SK-N-MC (cell line): ENCODE data around the gene CSKMT.
"Not testable (repeated sequence)": the region's sequence is repeated elsewhere in the genome, so short reads cannot be mapped to it uniquely, and the experiment has no call there.

Source experiments
- DNase-seq: peaks from one replicate; pipeline ENCODE4 v3.0.0-alpha.2; 2011; ENCODE audit warnings: low read depth, low spot score
- H3K27ac ChIP-seq: fragments of 200-600 bp; sonication (generic); 2 replicates; pipeline ENCODE4 v1.5.1; 2016; ENCODE audit warnings: mixed run types
- H3K36me3 ChIP-seq: fragments of 200-600 bp; sonication (generic); 2 replicates; pipeline ENCODE4 v1.6.1; 2017; ENCODE audit warnings: antibody characterized with exemption, low read length, mixed read lengths; ENCODE audit not compliant: insufficient read depth
- H3K4me3 ChIP-seq: fragments of 200-600 bp; sonication (generic); 2 replicates; pipeline ENCODE4 v1.5.1; 2016
- H3K9ac ChIP-seq: fragments of 200-600 bp; sonication (generic); 2 replicates; pipeline ENCODE4 v1.8.0; 2017; ENCODE audit warnings: mixed run types, mixed read lengths; ENCODE audit not compliant: insufficient read length
- H3K9me3 ChIP-seq: fragments of 200-600 bp; sonication (generic); 2 replicates; pipeline ENCODE4 v1.6.1; 2017; ENCODE audit warnings: low read depth, mild to moderate bottlenecking, antibody characterized with exemption, low read length, moderate library complexity, mixed read lengths
- EZH2 ChIP-seq: fragments of 200-600 bp; sonication (generic); IDR thresholded peaks from one replicate; pipeline ENCODE4 v1.6.1; 2017; ENCODE audit warnings: antibody characterized with exemption
- FOXP2 ChIP-seq: optimal IDR thresholded peaks from 2 replicates; pipeline ENCODE3; 2011; ENCODE audit warnings: mild to moderate bottlenecking, moderate library complexity; ENCODE audit not compliant: insufficient read depth; ENCODE audit errors: extremely low read length, control extremely low read depth
- POLR2AphosphoS5 ChIP-seq: IDR thresholded peaks from 2 replicates; pipeline ENCODE4 v1.6.1; 2012; ENCODE audit warnings: mild to moderate bottlenecking, low read depth, low read length, borderline replicate concordance

Gene CSKMT

DNA sequence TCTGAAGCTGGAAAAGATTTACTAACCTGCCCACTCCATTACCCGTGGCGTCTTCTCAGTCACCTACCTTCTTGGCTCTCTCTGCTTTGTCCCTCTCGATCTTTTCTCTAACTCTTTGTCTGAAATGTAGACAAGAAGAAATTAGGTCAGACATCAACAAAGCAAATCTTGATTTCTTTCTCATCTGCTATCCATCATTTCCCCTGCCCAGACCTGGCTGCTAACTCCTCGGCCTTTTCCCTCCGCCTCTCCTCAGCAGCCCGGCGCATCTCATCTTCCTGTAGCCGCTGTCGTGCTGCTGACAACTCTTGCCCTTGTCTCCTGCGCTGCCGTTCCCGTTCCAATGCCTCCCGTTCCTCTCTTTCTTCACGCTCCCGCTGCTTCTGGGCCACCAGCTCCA lies 12.6 kb downstream of the CSKMT start:
- H3K36me3 ChIP-seq, result peaks cover 28% of the 10 kb centered on the region
- DNase-seq, result no peak
- TF ChIP-seq FOXP2, result no peak
- TF ChIP-seq EZH2, result no peak
- no peak for TF ChIP-seq POLR2AphosphoS5
- H3K9me3 ChIP-seq, result no peaks in the 10 kb centered on the region
- H3K9ac ChIP-seq, result peak overlapping the region; percentile 96
- peak overlapping the region; percentile 97 for H3K4me3 ChIP-seq
- no peak overlapping the region for H3K27ac ChIP-seq

DNA sequence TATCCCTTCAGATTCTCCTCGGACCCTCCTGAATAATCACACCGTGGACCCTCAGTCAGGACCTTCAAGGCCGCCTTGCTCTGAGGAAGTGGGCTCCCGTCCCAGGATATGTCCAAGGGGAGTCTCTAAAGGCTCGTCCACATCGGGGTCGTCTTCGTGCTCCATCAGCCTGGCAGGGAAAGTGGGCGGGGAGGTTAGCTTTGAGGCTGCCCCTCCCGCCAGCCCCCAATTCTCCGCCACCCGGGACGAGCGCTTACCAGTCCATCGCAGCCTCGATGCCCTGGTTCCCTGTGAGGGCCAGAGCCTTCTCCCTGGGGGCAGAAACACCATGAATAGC lies 13.3 kb downstream of the CSKMT start:
- peak overlapping the region; percentile 84; the same call in 1 of the 2 replicates for H3K27ac ChIP-seq
- H3K36me3 ChIP-seq, result peaks cover 22% of the 10 kb centered on the region
- no peaks in the 10 kb centered on the region for H3K9me3 ChIP-seq
- peak overlapping the region; percentile 97 for H3K4me3 ChIP-seq
- no peak for DNase-seq
- TF ChIP-seq EZH2 (no peak), FOXP2 (no peak), POLR2AphosphoS5 (no peak)
- H3K9ac ChIP-seq, result peak overlapping the region; percentile 96

GRCh38 chr11:62678770-62679696 lies 13.9 kb downstream of the CSKMT start, which contains the start of gene UBXN1:
UBXN1 (minus strand) TSS chr11:62679073; CDS start chr11:62678923, 150 bp downstream.
- DNase-seq, result peak; percentile 59
- no peak for TF ChIP-seq EZH2
- peak; percentile 83 for TF ChIP-seq FOXP2
- TF ChIP-seq POLR2AphosphoS5, result peak; percentile 87
- Histone ChIP-seq H3K27ac (peak within 1 kb of the TSS; percentile 84), H3K9me3 (no peaks in the 10 kb centered on the region), H3K4me3 (peak within 1 kb of the TSS; percentile 97), H3K9ac (peak within 1 kb of the TSS; percentile 96), H3K36me3 (peaks cover 18% of the 10 kb centered on the region)

GRCh38 chr11:62680825-62681240 lies 15.7 kb downstream of the CSKMT start:
- Histone ChIP-seq H3K36me3 (peaks cover 14% of the 10 kb centered on the region), H3K9me3 (no peaks in the 10 kb centered on the region), H3K27ac (peak overlapping the region; percentile 62), H3K9ac (no peak overlapping the region), H3K4me3 (no peak overlapping the region)
- TF ChIP-seq EZH2 (no peak), POLR2AphosphoS5 (no peak), FOXP2 (no peak)
- peak; percentile 70 for DNase-seq

DNA sequence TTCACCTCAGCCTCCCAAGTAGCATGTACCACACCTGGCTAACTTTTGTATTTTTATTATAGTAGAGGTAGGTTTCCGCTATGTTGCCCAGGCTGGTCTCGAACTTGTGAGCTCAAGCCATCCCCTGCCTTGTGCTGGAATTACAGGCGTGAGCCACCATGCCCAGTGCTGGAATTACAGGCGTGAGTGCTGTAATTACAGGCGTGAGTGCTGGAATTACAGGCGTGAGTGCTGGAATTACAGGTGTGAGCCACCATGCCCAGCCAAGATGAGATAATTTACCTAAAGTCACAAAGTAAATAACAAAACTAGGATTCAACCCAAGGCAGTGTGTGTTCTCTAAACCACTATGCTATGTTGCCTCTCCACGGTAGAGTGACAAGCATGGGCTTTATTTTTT lies 17.4 kb downstream of the CSKMT start:
- no peak for TF ChIP-seq FOXP2
- TF ChIP-seq EZH2, result no peak
- no peak for DNase-seq
- H3K27ac ChIP-seq, result no peak overlapping the region
- peaks cover 6% of the 10 kb centered on the region for H3K36me3 ChIP-seq
- H3K4me3 ChIP-seq, result no peak overlapping the region
- H3K9ac ChIP-seq, result no peak overlapping the region
- no peaks in the 10 kb centered on the region for H3K9me3 ChIP-seq

GRCh38 chr11:62687508-62688396 lies 22.6 kb downstream of the CSKMT start:
- Histone ChIP-seq H3K9me3 (no peaks in the 10 kb centered on the region), H3K9ac (peak overlapping the region; percentile 42), H3K4me3 (no peak overlapping the region), H3K36me3 (peaks cover 24% of the 10 kb centered on the region), H3K27ac (peak overlapping the region; percentile 88)
- TF ChIP-seq EZH2, result no peak
- TF ChIP-seq POLR2AphosphoS5, result no peak
- TF ChIP-seq FOXP2, result no peak
- DNase-seq, result no peak

DNA sequence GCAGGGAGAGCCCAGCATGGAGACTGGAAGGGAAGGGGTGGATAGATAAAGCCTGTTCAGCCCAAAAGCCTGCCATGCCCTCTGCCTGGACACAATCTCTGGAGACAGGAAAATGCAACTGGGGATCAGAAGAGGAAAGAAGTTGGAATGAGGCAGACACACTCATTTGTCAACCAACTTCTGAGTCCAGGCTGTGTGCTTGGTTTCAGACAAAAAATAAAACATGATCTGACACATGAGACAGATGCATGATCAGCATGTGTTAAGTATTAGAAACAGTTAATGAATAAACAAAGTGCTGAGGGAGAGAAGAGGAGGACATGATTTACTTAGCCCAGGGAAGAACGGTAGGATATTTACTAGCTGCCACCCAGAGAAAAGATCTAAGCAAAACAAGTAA lies 23.4 kb downstream of the CSKMT start:
- peak overlapping the region; percentile 42 for H3K9ac ChIP-seq
- H3K36me3 ChIP-seq, result peaks cover 30% of the 10 kb centered on the region
- H3K4me3 ChIP-seq, result no peak overlapping the region
- TF ChIP-seq POLR2AphosphoS5 (no peak), EZH2 (no peak), FOXP2 (no peak)
- peak overlapping the region; percentile 88 for H3K27ac ChIP-seq
- H3K9me3 ChIP-seq, result no peaks in the 10 kb centered on the region
- DNase-seq, result no peak

DNA sequence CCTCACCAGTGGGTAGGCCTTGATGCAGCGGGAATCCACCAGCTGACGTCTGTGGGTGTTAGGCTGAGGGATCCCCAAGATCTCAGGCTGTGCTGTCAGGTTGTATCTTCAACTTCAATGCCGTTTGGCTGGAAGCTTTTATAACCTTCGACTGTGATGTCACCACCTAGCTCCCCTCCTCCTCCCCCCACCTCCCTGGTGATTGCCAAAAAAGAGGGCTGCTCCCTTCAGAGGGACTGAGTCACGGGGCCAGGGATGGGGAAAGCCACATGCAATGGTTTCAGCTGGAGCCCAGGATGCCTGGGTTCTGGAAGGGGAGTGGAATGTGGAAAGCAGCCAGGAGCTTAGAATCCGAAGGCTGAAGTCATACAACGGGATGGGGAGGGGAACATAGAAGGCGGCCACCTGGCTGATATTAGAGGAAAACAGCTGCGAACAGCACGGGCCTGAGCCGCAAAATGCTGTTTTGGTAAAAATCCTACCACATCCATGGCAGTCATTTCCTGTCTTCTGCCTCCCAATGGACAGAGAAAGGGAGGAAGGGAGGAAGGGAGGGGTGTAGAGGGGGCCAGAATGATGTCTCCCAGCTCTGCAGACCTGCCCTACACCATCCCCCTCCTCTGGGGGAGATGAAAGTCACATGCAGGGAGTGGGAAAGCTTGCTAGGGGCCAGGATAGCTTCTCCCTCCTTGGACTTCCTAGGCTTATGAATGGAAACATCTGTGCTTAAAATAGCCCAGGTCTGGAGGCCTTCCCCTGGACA lies 24.5 kb downstream of the CSKMT start, which contains the start of gene LRRN4CL:
Gene LRRN4CL, minus strand, starts transcription at position 110 of the 763 bp plus-strand sequence. CDS start 1,022 bp downstream, outside the sequence.
- Histone ChIP-seq H3K36me3 (peaks cover 36% of the 10 kb centered on the region), H3K9me3 (no peaks in the 10 kb centered on the region), H3K4me3 (peak within 1 kb of the TSS; percentile 58), H3K9ac (peak within 1 kb of the TSS; percentile 53), H3K27ac (peak within 1 kb of the TSS; percentile 88)
- DNase-seq, result no peak
- TF ChIP-seq EZH2 (no peak), POLR2AphosphoS5 (peak; percentile 32; the same call in 1 of the 2 replicates)

DNA sequence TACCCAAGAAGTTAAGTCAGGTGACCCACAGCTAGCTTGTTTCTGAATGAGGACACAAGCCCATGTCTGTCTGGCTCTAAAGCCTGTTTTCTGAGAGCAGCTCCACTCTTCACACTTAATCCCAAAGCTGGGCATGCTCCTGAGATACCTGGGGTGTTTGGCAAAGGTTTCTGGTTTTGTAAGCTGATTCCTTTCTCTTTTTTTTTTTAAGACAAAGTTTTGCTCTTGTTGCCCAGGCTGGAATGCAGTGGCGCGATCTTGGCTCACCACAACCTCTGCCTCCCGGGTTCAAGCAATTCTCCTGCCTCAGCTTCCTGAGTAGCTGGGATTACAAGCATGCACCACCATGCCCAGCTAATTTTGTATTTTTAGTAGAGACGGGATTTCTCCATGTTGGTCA lies 28.5 kb downstream of the CSKMT start:
- DNase-seq, H3K9me3 ChIP-seq, H3K9ac ChIP-seq, H3K4me3 ChIP-seq, H3K27ac ChIP-seq: not testable (repeated sequence)
- peaks cover 36% of the 10 kb centered on the region for H3K36me3 ChIP-seq
